ENCODE measurements around the gene DBF4B.
"Not testable (repeated sequence)": the region's sequence is repeated elsewhere in the genome, so short reads cannot be mapped to it uniquely, and the experiment has no call there.

DBF4B gene

GRCh38 chr17:44734272-44734671 lies 25.8 kb downstream of the DBF4B start:
- DNase-seq, result no peak

- no peak for DNase-seq
Measured at GRCh38 chr17:44736551-44737240, 28.2 kb downstream of the DBF4B start.

GRCh38 chr17:44738214-44738906 lies 29.9 kb downstream of the DBF4B start:
- no peak for DNase-seq

- no peak for DNase-seq
Measured at GRCh38 chr17:44741316-44741715, 32.9 kb downstream of the DBF4B start.

GRCh38 chr17:44745301-44745700 lies 36.8 kb downstream of the DBF4B start:
- no peak for DNase-seq

GRCh38 chr17:44745738-44746137 lies 37.3 kb downstream of the DBF4B start:
- not testable (repeated sequence) for DNase-seq

- DNase-seq, result no peak
Measured at GRCh38 chr17:44747566-44747965, 39.1 kb downstream of the DBF4B start.

GRCh38 chr17:44749076-44749979 lies 40.9 kb downstream of the DBF4B start:
- DNase-seq, result no peak

- no peak for DNase-seq
Measured at GRCh38 chr17:44749980-44750318, 41.5 kb downstream of the DBF4B start.

- no peak for DNase-seq
Measured at GRCh38 chr17:44751331-44751730, 42.9 kb downstream of the DBF4B start.

GRCh38 chr17:44751806-44752205 lies 43.3 kb downstream of the DBF4B start:
- no peak for DNase-seq

- no peak for DNase-seq
Measured at GRCh38 chr17:44752953-44753861, 44.7 kb downstream of the DBF4B start.

GRCh38 chr17:44754276-44754675 lies 45.8 kb downstream of the DBF4B start:
- DNase-seq, result no peak

- not testable (repeated sequence) for DNase-seq
Measured at GRCh38 chr17:44755180-44755579, 46.7 kb downstream of the DBF4B start.

- DNase-seq, result no peak
Measured at GRCh38 chr17:44757045-44757917, 48.8 kb downstream of the DBF4B start.

- DNase-seq, result no peak
Measured at GRCh38 chr17:44757918-44758413, 49.5 kb downstream of the DBF4B start.

GRCh38 chr17:44758414-44759085 lies 50.1 kb downstream of the DBF4B start, which contains the start of gene ADAM11:
Gene ADAM11, plus strand, starts transcription at chr17:44758988. Its CDS starts 212 bp downstream, at chr17:44759200.
- DNase-seq, result no peak

GRCh38 chr17:44759086-44759915 lies 50.8 kb downstream of the DBF4B start:
- no peak for DNase-seq

GRCh38 chr17:44759916-44760243 lies 51.4 kb downstream of the DBF4B start:
- DNase-seq, result no peak
